HG03103 (cell line): ENCODE results near the gene CCL2.
"Not testable (repeated sequence)": the region's sequence is repeated elsewhere in the genome, so short reads cannot be mapped to it uniquely, and the experiment has no call there.

Source experiments
- ATAC-seq: cut with Tn5 transposase; IDR thresholded peaks from one replicate; pipeline ENCODE4 v1.9.1; 2021; ENCODE audit warnings: low read depth; ENCODE audit not compliant: unreplicated experiment

The CCL2 gene

GRCh38 chr17:34254651-34255380 lies at the start of gene CCL2:
Gene CCL2, plus strand, starts transcription at chr17:34255285. Its CDS starts 65 bp downstream, at chr17:34255350.
- ATAC-seq: no peak

- no peak for ATAC-seq
These were observed 49.7 kb upstream of the CCL2 start for GRCh38 chr17:34205401-34205800.

DNA sequence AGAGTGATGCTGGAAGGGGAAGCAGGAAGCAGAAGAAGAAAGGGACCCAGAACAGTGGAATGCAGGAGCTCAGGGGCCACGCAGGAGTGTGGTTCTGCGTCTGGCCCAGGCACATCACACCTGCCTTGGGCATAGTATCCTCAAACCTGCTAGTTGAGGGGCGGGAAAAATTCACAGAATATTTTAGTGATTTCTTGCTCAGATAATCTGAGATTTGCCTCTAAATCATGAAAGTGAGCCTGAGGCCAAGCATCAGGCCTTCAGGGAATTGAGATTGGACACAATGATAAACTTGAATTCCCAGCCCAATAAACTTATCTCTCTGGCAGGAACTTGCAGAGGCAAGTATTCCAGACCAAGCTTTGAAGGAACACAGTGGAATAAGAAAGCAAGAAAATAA lies 48.5 kb upstream of the CCL2 start:
- ATAC-seq: no peak

GRCh38 chr17:34207572-34207971 lies 47.5 kb upstream of the CCL2 start:
- no peak for ATAC-seq

DNA sequence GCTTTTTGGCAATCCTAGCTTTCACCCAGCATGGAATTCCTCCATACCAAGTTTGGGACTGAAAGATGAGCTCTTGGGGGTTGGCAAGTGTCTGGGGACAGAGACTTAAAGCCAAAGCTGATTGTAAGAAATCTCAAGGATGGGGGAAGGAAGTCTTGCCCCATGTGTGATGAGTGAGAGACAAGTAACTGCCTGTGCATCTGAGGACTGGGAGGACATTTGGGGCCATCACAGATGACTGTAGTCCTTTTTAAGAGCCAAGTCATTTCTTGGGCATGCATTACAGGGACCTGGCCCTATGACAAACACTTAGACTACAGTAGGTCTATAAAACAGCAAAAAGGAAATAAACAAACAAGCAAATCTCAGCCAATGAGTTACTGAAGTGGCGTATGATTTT lies 36.3 kb upstream of the CCL2 start:
- ATAC-seq: no peak

- ATAC-seq: no peak
These were observed 35.7 kb upstream of the CCL2 start for GRCh38 chr17:34219405-34219804.

DNA sequence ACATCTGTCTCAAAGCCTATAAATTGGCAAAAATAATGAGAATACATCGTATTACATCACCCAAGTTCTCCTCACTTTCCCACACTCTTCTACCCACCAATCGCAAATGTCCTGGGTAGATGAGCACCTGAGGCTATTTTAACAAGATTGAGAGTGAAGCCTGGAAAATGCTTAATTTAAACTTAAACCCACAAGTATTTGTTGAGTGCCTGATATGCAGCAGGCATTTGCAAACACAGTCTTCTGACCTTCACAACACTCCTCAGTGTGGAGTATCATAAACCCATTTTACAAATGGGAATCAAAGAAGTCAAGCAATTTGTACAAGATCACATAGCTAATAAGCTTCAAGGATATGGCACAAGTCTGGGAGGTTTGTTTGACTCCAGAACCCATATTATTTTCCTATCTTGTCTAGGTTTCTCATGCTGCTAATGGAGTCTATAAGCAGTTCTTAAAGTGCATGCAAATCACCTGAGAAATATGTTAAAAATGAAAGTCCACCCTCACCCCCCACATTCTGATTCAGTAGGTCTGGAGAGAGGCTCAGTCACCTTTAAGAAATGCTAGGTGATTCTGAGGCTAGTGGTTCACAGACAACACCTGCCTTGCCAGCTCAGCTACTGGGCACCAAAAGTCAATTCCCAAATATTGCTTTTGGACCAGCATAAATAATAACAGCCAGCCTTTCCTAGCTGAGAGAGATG lies 34.9 kb upstream of the CCL2 start:
- no peak for ATAC-seq

GRCh38 chr17:34220752-34221395 lies 34.2 kb upstream of the CCL2 start:
- no peak for ATAC-seq

- no peak for ATAC-seq
These were observed 33.7 kb upstream of the CCL2 start for GRCh38 chr17:34221411-34221810.

GRCh38 chr17:34222722-34223497 lies 32.2 kb upstream of the CCL2 start:
- no peak for ATAC-seq

GRCh38 chr17:34225046-34225445 lies 30.0 kb upstream of the CCL2 start:
- ATAC-seq: no peak

DNA sequence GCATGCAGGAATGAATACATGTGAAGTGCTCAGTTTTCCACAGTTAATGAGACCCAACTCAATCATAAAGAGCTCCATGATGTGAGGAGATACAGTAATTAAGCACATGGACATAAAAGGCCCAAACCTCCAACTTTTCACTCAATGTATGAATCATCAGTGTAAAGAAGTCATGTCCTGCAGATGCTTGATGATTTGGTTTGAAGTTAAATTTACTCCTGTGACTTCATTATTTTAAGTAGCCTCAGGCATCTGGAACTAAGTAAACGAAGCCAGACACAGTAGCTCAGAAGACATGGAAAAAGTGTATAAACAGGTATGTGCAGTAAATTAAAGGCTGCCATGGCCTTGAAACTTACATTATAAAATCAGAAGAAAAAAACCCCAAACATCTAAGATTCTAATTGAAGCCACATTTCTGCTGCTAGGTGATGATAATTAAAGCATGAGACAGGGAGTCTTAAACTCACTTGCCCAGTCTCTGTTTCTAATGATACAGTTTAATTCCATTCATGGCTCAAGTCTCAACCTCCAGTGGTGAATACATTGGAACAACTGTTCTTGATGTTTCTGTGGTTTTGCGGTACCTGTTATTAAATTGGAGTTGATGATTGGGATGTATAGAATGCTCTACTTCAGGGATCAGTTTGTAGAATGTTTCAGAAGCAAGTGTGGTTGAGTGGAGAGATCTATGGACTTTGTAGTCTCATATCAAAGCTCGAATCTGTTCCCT lies 28.9 kb upstream of the CCL2 start:
- no peak for ATAC-seq

- no peak for ATAC-seq
These were observed 28.4 kb upstream of the CCL2 start for GRCh38 chr17:34226744-34227034.

DNA sequence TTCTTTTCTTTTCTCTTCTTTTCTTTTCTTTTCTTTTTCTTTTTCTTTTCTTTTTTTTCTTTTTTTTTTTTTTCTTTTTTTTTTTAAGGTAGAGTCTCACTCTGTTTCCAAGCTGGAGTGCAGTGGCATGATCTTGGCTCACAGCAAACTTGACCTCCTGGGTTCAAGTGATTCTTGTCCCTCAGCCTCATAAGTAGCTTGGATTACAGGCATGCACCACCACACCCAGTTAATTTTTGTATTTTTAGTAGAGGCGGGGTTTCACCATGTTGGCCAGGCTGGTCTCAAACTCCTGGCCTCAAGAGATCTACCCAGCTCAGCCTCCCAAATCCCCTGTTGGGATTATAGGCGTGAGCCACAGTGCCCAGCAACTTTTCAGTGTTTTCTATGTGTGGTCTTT lies 27.8 kb upstream of the CCL2 start:
- not testable (repeated sequence) for ATAC-seq

GRCh38 chr17:34227707-34228106 lies 27.4 kb upstream of the CCL2 start:
- no peak for ATAC-seq

- ATAC-seq: no peak
These were observed 26.3 kb upstream of the CCL2 start for GRCh38 chr17:34228781-34229180.

- ATAC-seq: no peak
These were observed 24.7 kb upstream of the CCL2 start for GRCh38 chr17:34230342-34230741.

DNA sequence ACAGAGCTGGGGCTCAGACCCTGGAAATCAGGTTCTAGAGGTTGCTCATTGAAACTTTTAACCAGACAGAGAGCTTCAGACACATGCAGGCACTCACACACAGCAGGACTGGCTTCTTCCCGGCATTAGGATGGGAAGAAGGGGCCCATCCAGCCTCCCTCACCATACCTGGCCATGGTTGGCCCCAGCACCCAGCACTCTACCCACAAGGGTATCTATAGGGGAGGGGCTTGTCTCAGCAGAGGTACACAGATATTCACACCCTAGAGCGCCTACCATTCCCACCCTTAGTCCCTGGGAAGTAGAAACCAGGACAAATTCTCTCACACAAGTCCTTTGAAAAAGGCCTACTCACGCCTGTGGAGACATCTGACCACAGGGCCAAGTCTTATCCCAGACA lies 20.5 kb upstream of the CCL2 start:
- no peak for ATAC-seq

DNA sequence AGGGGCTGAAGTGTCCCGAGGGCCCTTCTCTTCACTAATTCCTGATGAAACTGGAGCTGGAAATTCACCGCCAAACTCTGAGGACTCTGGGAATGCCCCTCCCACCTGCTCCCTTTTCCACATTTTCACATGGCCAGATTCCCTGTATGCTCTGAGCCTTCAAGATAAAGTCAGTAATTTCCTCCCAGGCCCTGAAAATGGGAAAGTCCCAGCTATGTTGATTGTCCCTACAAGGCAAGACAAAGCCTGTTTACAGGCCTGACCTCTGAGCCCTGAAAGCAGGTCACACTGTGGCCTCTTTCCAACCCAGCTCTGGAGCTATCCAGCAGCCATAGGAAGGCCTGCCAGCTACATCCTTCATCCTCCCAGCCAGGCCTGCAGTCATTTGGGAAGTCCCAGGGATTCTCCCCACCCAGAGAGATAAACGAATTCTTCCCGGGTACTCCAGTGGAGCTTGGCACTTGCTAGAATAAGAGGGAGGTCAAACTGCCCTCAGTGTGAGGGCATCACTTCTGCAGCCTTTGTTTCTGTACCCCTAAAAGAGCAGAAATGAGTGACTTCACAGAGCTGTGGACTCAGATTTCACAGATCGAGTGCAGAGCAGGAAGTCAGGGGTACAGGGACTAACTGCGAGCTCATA lies 19.6 kb upstream of the CCL2 start:
- no peak for ATAC-seq

DNA sequence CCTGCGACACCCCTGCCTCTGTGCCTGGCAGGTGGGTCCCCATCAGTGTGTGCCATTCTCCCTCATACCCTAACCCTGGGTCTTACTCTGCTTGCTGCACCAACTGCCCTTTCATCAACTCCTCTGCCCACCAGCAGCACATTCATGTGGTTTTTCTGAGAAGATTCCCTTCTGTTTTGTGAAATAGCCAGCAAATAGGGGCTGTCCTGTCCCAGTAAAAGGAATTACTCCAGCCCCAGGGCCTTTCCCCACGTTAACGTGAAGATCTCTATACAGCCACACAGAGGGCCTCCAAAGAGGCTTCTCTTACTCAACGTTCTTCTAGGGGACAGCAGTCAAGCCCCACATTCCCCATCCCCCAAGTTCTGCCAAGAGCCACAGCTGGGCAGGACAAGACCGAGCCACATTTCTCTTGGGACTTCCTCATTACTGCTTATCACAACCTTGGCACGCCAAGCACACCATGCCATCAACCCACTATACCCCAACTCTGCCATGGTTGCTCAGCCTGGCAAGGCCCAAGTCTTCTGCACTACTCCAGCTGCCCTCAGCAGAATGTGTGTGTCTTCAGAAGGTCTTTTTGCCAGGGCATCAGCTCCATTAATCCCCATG lies 18.7 kb upstream of the CCL2 start:
- no peak for ATAC-seq
